AG04450 (cell line): Measurements from ENCODE around the gene DSC2. TPM values are rescaled to one million over a fixed set of nuclear protein-coding genes. Genes with fewer than 3 reads are reported as not detected.
"Not testable (repeated sequence)": the region's sequence is repeated elsewhere in the genome, so short reads cannot be mapped to it uniquely, and the experiment has no call there.

Experiments used
- CTCF ChIA-PET: fragments of 300-600, 350-600 bp; formaldehyde crosslinking; extraction: SDS; loops from one replicate; lab custom pipeline; 2022; ENCODE audit warnings: antibody characterized with exemption, inconsistent platforms; lab: Charles Lee
- POLR2A ChIA-PET: fragments of 350-600 bp; formaldehyde crosslinking; extraction: SDS; loops from one replicate; lab custom pipeline; 2021; ENCODE audit warnings: antibody characterized with exemption, inconsistent platforms; lab: Yijun Ruan, JAX
- DNase-seq: peaks from one replicate; pipeline ENCODE4 v3.0.0-alpha.2; 2011; ENCODE audit warnings: low read depth, low spot score
- H3K27ac ChIP-seq: one replicate; pipeline ENCODE4 v1.5.1; 2012; ENCODE audit warnings: low read depth, low read length, control low read depth
- H3K27me3 ChIP-seq: one replicate; pipeline ENCODE4 v1.6.0; 2012; ENCODE audit warnings: low read length; ENCODE audit not compliant: control insufficient read depth, insufficient read depth
- H3K4me3 ChIP-seq: 2 replicates; pipeline ENCODE4 v1.5.1; 2011; ENCODE audit warnings: mild to moderate bottlenecking, low read depth, low read length, control low read depth
- H3K9me3 ChIP-seq: 2 replicates; pipeline ENCODE4 v1.5.1; 2012; ENCODE audit warnings: low read length; ENCODE audit not compliant: control insufficient read depth, insufficient read depth
- polyA plus RNA-seq: library from polyadenylated mRNA; depleted of rRNA; stranded (reverse); fragments of >200 nt; gene quantifications from 2 replicates; pipeline ENCODE4 v1.2.3, GENCODE V29; 2011
- TF ChIP-seq, protein P1 (sequence below): IDR thresholded peaks from 2 replicates; pipeline ENCODE4 v1.5.1; 2011; ENCODE audit warnings: low read depth, low read length, control low read depth, inconsistent platforms

DSC2 gene
- polyA plus RNA-seq, 1 experiment, result not detected

GRCh38 chr18:31138709-31139108, 36.5 kb upstream of the DSC2 start:
- Histone ChIP-seq H3K27ac (no peak overlapping the region), H3K27me3 (no peaks in the 10 kb centered on the region), H3K4me3 (no peak overlapping the region), H3K9me3 (no peaks in the 10 kb centered on the region; the same call in 1 of the 2 replicates)
- CTCF ChIA-PET, result no interaction called here
- POLR2A ChIA-PET, result no interaction called here
- TF ChIP-seq, protein P1, sequence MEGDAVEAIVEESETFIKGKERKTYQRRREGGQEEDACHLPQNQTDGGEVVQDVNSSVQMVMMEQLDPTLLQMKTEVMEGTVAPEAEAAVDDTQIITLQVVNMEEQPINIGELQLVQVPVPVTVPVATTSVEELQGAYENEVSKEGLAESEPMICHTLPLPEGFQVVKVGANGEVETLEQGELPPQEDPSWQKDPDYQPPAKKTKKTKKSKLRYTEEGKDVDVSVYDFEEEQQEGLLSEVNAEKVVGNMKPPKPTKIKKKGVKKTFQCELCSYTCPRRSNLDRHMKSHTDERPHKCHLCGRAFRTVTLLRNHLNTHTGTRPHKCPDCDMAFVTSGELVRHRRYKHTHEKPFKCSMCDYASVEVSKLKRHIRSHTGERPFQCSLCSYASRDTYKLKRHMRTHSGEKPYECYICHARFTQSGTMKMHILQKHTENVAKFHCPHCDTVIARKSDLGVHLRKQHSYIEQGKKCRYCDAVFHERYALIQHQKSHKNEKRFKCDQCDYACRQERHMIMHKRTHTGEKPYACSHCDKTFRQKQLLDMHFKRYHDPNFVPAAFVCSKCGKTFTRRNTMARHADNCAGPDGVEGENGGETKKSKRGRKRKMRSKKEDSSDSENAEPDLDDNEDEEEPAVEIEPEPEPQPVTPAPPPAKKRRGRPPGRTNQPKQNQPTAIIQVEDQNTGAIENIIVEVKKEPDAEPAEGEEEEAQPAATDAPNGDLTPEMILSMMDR, result no peak
- no peak for DNase-seq

- DNase-seq, result no peak
- POLR2A ChIA-PET, result no interaction called here
- Histone ChIP-seq H3K27me3 (no peaks in the 10 kb centered on the region), H3K4me3 (no peak overlapping the region), H3K9me3 (no peaks in the 10 kb centered on the region; the same call in 1 of the 2 replicates), H3K27ac (no peak overlapping the region)
- CTCF ChIA-PET, result no interaction called here
- TF ChIP-seq, protein P1, result no peak
Measured at GRCh38 chr18:31134988-31135529, 32.8 kb upstream of the DSC2 start.

- H3K4me3 ChIP-seq, result no peak overlapping the region
- CTCF ChIA-PET, result no interaction called here
- TF ChIP-seq, protein P1, result no peak
- H3K9me3 ChIP-seq, result no peaks in the 10 kb centered on the region; the same call in 1 of the 2 replicates
- no peak overlapping the region for H3K27ac ChIP-seq
- POLR2A ChIA-PET, result no interaction called here
- no peak for DNase-seq
- no peaks in the 10 kb centered on the region for H3K27me3 ChIP-seq
Measured at GRCh38 chr18:31129398-31130115, 27.3 kb upstream of the DSC2 start.

- Histone ChIP-seq H3K27me3 (no peaks in the 10 kb centered on the region), H3K4me3 (no peak overlapping the region), H3K9me3 (peaks cover 3% of the 10 kb centered on the region; the same call in 1 of the 2 replicates), H3K27ac (no peak overlapping the region)
- no peak for DNase-seq
- ChIA-PET POLR2A (no interaction called here), CTCF (no interaction called here)
- TF ChIP-seq, protein P1, result no peak
Measured at GRCh38 chr18:31125878-31126277, 23.7 kb upstream of the DSC2 start.

- DNase-seq, POLR2A ChIA-PET, H3K9me3 ChIP-seq, CTCF ChIA-PET, H3K27me3 ChIP-seq, H3K27ac ChIP-seq, H3K4me3 ChIP-seq: not testable (repeated sequence)
Measured at GRCh38 chr18:31123125-31123524, 20.9 kb upstream of the DSC2 start.
